Measurements from ENCODE around the gene ZMYND11.

DNA sequence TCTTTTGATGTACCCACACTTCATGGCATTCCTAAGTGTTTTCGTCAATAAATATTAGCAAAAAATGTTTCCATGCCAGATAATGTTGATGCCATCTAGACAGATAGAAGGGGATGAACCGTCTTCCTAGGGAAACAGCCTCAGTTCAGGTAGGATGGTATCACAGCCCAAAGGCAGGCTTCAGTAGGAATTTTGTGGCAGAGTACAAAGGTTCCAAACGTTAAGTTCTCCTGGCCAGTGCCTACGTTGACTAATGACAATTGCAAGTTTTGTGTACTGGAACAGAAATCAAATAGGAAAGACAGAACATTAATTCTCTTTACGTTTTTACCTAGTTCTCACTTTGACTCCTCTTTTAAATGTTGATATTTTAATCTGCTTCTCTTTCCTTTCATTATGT, 75.0 kb downstream of the ZMYND11 start:
- no peak for TF ChIP-seq EP300 (IDR thresholded peaks at IDR 0.05)
- TF ChIP-seq, protein P1, sequence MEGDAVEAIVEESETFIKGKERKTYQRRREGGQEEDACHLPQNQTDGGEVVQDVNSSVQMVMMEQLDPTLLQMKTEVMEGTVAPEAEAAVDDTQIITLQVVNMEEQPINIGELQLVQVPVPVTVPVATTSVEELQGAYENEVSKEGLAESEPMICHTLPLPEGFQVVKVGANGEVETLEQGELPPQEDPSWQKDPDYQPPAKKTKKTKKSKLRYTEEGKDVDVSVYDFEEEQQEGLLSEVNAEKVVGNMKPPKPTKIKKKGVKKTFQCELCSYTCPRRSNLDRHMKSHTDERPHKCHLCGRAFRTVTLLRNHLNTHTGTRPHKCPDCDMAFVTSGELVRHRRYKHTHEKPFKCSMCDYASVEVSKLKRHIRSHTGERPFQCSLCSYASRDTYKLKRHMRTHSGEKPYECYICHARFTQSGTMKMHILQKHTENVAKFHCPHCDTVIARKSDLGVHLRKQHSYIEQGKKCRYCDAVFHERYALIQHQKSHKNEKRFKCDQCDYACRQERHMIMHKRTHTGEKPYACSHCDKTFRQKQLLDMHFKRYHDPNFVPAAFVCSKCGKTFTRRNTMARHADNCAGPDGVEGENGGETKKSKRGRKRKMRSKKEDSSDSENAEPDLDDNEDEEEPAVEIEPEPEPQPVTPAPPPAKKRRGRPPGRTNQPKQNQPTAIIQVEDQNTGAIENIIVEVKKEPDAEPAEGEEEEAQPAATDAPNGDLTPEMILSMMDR (IDR thresholded peaks at IDR 0.05), result no peak

Data from stomach (tissue), 4 donors.